GM12864 (cell line): ENCODE results near the gene HIC1.

ENCODE experiments used
- DNase-seq: peaks from one replicate; pipeline ENCODE4 v3.0.0-alpha.2; 2011; ENCODE audit warnings: low read depth
- H3K4me3 ChIP-seq: 2 replicates; pipeline ENCODE4 v1.5.1; 2011; ENCODE audit warnings: mild to moderate bottlenecking, low read depth, low read length, control low read depth
- CTCF ChIP-seq: IDR thresholded peaks from 2 replicates; pipeline ENCODE4 v1.5.1; 2011; ENCODE audit warnings: low read depth, mild to moderate bottlenecking, moderate library complexity, low read length, control low read depth, inconsistent platforms; ENCODE audit errors: missing control alignments

Gene HIC1

GRCh38 chr17:2087597-2088211, 32.8 kb downstream of the HIC1 start:
- H3K4me3 ChIP-seq = no peak overlapping the region
- peak; percentile 85 for DNase-seq
- no peak for TF ChIP-seq CTCF

GRCh38 chr17:2089021-2089422, 34.1 kb downstream of the HIC1 start:
- H3K4me3 ChIP-seq = peak overlapping the region; percentile 28
- TF ChIP-seq CTCF = no peak
- DNase-seq = no peak

- H3K4me3 ChIP-seq = peak overlapping the region; percentile 63
- DNase-seq = no peak
- no peak for TF ChIP-seq CTCF
Measured at GRCh38 chr17:2090210-2090641, 35.3 kb downstream of the HIC1 start.

GRCh38 chr17:2090804-2091534, 36.1 kb downstream of the HIC1 start:
- DNase-seq = no peak
- peak overlapping the region; percentile 63; the same call in 1 of the 2 replicates for H3K4me3 ChIP-seq

GRCh38 chr17:2092253-2092652, 37.4 kb downstream of the HIC1 start:
- peak; percentile 20 for TF ChIP-seq CTCF
- no peak overlapping the region for H3K4me3 ChIP-seq
- DNase-seq = no peak

More at GRCh38 chr17:2090804-2091534, 36.1 kb downstream of the HIC1 start:
- no peak for TF ChIP-seq CTCF

- no peak for DNase-seq
- no peak for TF ChIP-seq CTCF
- H3K4me3 ChIP-seq = no peak overlapping the region
Measured at GRCh38 chr17:2093349-2093748, 38.4 kb downstream of the HIC1 start.
